Kidney capillary endothelial cell (primary cell): ENCODE measurements around the gene PPP1R17.

Experiments used
- DNase-seq: peaks from one replicate; pipeline ENCODE4 v3.0.0-alpha.2; 2018; ENCODE audit warnings: low spot score

The PPP1R17 gene

GRCh38 chr7:31687024-31687748 is at the start of gene PPP1R17:
TSS of gene PPP1R17 (plus strand) at chr7:31687215. CDS start at chr7:31692442, 5,227 bp downstream.
- DNase-seq = no peak

DNA sequence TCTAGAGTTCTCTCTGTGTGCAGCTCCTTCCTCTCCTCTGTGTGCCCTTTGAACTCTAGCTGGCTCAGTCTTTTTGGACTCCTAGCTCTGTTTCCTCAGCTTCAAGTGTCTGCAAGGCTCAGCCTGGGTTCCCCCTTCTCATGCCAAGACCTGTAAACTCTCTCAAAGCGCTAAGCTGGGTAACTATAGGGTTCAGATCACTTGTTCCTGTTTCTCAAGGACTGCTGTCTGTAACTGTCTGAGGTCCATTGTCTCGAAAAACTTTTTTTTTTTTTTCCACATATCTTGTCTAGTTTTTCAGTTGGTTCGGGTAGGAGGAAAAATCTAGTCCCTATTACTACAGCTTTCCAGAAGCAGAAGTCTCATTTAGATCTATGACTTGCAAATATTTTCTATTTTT is 46.6 kb upstream of the PPP1R17 start:
- no peak for DNase-seq

- DNase-seq = no peak
These were observed 44.3 kb upstream of the PPP1R17 start for GRCh38 chr7:31642681-31643115.

GRCh38 chr7:31646942-31647341 is 40.1 kb upstream of the PPP1R17 start:
- no peak for DNase-seq

GRCh38 chr7:31647511-31647910 is 39.5 kb upstream of the PPP1R17 start:
- DNase-seq = no peak

DNA sequence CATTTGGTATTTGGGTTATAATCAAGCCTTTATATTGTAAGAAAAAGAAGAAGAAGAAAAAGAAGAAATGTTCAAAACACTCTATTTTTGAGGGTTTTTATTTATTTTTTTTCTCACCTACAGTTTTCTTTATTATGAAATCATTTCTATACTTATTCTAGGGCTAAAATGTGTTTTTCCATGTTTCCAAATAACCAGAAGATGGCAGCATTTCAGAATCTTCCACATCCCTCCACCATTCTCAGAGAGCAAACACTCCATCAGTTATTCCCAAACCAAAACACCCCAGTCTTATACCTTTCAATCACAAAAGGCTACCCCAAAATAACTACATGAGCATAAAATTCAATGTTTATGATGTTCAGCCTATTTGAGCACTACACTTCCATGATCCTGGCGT is 38.7 kb upstream of the PPP1R17 start:
- no peak for DNase-seq

DNA sequence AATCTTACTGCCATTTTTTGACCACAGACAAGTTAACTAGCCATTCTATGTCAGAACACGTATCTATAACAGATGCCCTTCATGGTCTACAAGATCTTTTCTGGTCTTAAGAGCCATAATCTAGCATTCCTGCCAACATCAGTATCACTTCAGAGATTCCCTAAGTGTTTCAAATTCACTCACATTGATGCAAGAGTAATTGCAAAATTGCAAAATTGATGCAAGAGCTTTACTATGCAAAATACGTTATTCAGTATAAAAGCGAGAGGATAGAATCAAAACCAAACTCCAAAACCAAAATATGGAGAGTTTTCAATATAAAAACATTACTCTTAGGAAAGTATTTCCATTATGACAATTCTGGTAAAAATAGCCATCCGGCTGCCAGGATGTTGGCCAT is 38.1 kb upstream of the PPP1R17 start:
- DNase-seq = no peak

- DNase-seq = no peak
These were observed 35.6 kb upstream of the PPP1R17 start for GRCh38 chr7:31651234-31652062.

GRCh38 chr7:31652063-31652326 is 35.0 kb upstream of the PPP1R17 start:
- DNase-seq = no peak

GRCh38 chr7:31663072-31663471 is 23.9 kb upstream of the PPP1R17 start:
- no peak for DNase-seq

GRCh38 chr7:31664890-31665289 is 22.1 kb upstream of the PPP1R17 start:
- DNase-seq = no peak

DNA sequence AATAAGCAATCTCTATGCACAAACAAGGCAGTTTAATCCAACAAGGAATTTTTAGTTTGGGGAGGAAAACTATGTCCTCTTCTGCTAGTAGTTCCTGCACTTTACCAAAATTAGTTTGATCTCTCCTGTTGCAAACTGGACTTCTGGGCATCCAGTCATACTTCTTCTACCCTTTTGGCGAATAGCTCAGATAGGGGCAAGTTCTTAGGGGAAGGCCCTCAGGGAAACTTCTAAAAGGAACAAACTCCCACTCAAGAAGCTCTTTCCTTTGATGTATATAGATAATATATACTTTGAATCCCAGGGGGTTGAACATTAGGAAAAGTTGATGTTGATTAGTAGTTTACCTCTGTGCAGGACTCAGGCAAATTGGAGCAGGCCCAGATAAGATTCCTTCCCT is 21.5 kb upstream of the PPP1R17 start:
- DNase-seq = no peak

DNA sequence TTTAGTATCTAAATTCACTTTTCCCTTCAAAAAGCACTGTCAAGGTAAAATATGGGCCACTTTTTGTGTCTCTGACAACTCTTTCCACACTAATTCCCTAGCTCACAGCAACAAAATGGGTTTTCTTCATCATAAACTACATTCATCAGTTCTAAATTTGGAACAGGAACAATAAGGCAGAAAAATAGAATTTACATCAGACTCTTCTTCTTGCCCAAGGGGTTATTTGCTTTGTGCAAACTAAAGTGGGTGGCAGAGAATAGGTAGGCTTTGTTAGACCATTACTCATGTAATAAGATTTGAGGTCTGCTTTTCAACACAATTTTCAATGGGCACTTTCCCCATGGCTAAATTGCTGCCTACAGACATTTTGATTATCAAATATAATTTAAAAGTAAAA is 17.6 kb upstream of the PPP1R17 start:
- DNase-seq = no peak

- DNase-seq = no peak
These were observed 7.3 kb upstream of the PPP1R17 start for GRCh38 chr7:31679574-31680305.

DNA sequence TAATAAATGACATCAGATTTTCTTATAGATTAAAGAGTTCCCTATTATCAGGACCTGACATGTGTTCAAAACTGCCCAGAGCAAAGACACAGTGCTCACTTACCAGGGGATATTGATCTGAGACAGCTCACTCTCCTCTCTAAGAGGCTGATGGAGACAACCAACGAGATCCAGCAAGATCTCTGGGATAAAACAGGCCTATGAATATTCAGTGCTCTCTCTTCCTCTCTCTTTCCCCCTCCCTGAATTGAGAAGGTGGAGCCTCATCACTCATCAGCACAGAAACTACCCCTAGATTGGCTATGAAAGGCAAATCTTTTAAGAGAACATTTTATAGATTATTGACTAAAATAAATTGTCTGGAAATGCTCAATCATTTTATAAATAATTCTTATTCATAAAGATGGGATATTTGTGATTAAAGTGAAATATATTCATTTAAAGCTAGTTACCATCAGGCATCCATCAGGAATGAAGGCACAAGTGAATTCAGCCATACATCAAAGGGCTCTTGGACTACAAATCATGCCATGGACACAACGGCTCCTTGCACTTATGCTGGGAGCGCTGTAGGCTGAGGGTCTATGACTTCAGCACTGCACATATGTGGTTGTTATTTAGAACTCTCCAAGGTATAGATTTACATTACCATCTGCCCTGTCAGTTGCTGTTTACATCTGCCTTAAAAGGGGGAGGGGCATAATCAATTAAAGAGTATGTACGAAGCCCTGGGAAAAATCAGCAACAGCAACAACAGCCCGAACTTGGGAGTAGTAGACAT is 3.4 kb upstream of the PPP1R17 start:
- DNase-seq = no peak

DNA sequence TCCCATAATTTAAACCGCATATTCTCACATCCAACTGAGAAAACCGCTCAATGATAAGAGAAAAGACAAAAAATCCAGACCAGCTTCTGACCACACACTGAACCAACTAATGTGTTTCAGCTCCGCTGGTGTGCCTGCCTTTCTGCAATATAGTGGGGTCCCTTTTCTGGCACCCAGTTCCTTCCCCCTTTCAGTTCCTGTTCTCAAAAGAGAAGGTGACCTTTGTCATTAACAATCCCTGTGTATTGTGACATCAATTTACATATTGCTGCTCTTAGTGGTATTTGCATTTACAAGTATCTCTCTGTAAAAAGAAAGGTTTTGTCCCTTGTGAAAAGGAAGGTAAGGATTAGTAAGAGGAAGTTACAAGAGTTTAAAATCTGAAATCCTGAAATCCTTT is 1.4 kb downstream of the PPP1R17 start:
- no peak for DNase-seq

DNA sequence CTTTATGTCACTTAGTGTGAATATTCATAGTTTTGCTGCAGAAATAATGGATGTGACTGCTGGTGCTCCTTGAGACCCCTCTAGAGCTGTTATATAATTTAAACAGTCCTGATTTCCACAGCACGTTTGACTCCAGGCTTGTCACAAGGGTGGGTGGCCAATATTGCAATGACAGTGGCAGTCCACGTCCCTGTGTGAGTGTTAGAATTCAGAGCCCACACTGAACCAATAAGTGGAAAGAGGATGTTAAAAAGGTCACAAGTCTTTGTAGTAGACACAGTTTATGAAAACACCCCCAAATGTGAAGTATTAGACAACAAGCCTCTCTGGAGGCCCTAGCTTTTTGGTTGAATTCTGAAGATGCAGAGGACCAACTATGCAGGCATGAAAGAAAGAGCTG is 2.0 kb downstream of the PPP1R17 start:
- no peak for DNase-seq

- no peak for DNase-seq
These were observed 3.9 kb downstream of the PPP1R17 start for GRCh38 chr7:31690935-31691334.

- DNase-seq = no peak
These were observed 5.4 kb downstream of the PPP1R17 start for GRCh38 chr7:31692451-31692850.

GRCh38 chr7:31692871-31693270 is 5.9 kb downstream of the PPP1R17 start:
- DNase-seq = no peak

- DNase-seq = no peak
These were observed 9.0 kb downstream of the PPP1R17 start for GRCh38 chr7:31695859-31696614.

GRCh38 chr7:31699050-31699449 is 12.0 kb downstream of the PPP1R17 start:
- DNase-seq = no peak
